Right lobe of liver (tissue), 6 donors: Measurements from ENCODE around the gene SNRPD3. TPM values are rescaled to one million over a fixed set of nuclear protein-coding genes. Genes with fewer than 3 reads are reported as not detected.
"Not testable (repeated sequence)": the region's sequence is repeated elsewhere in the genome, so short reads cannot be mapped to it uniquely, and the experiment has no call there.

Source experiments
- ATAC-seq, 4 donors: fragments of 200-7000 bp; cut with Tn5 transposase; one replicate each; pipeline ENCODE4 v1.9.1; 2020; ENCODE audit warnings: mild to moderate bottlenecking in 4 of 4, moderate library complexity in 4 of 4
- DNase-seq, 3 donors: peaks; one replicate each; pipeline ENCODE4 v3.0.0-alpha.2; 2020
- H3K27ac ChIP-seq, 3 donors: fragments of 200-600 bp; one replicate each; pipeline ENCODE4 v1.8.0; 2022
- H3K27me3 ChIP-seq, 2 donors: fragments of 200-600 bp; one replicate each; pipeline ENCODE4 v1.8.0; 2022
- H3K36me3 ChIP-seq, 4 donors: fragments of 200-600 bp; sonication (generic) in 1 of 4; one replicate each; pipeline versions ENCODE4 v1.5.1 to v1.8.0; 2017 to 2022; ENCODE audit warnings: control low read depth in 1 of 4
- H3K4me1 ChIP-seq, 4 donors: fragments of 200-600 bp; sonication (generic) in 1 of 4; one replicate each; pipeline versions ENCODE4 v1.5.1 to v1.8.0; 2017 to 2022; ENCODE audit warnings: control low read depth in 1 of 4
- H3K4me3 ChIP-seq, 3 donors: fragments of 200-600 bp; one replicate each; pipeline ENCODE4 v1.8.0; 2022
- H3K9me3 ChIP-seq, 4 donors: fragments of 200-600 bp; sonication (generic) in 1 of 4; one replicate each; pipeline versions ENCODE4 v1.5.1 to v1.8.0; 2017 to 2022; ENCODE audit warnings: control low read depth in 1 of 4
- POLR2A ChIP-seq: fragments of 450-650 bp; IDR thresholded peaks from one replicate; pipeline ENCODE4 v1.6.1; 2017; ENCODE audit warnings: antibody characterized with exemption, mild to moderate bottlenecking
- WGBS: methylation state at CpG from one replicate; pipeline ENCODE4 v1.1.6; 2018; ENCODE audit warnings: low coverage, low lambda C conversion rate; ENCODE audit not compliant: insufficient coverage; ENCODE audit errors: missing lambda C conversion rate; 5-methylcytosine and 5-hydroxymethylcytosine counted together
- intact Hi-C, 2 donors: fragments of 100-400 bp; cut with DNase I; formaldehyde crosslinking; loops; one replicate each; pipeline versions ENCODE4 v1.11.2 to v1.14.1; 2022
- total RNA-seq, 6 experiments: library from RNA; depleted of rRNA in 2 of 6; stranded (reverse); fragments of >200 nt in 2 of 6; fragmentation: NEBNext Ultra II Directional in 3 of 6; extraction: Animal tissue kit (Norgen Biotek cat#: 25700) in 3 of 6; gene quantifications; one replicate each; pipeline versions ENCODE4 v1.1.0 to v1.2.4, GENCODE V29; 2016 to 2023
- TF ChIP-seq, protein P1 (sequence below), 4 donors: fragments of 200-600 bp in 3 of 4; fragments of 450-650 bp in 1 of 4; IDR thresholded peaks; one replicate each; pipeline versions ENCODE4 v1.5.1 to v1.8.0; 2016 to 2022; ENCODE audit warnings: antibody characterized with exemption in 4 of 4, mild to moderate bottlenecking in 2 of 4
- donor health status: DM: no; HTN: yes; CAD: no.
- donor health status: DM: no; HTN: no; CAD: no.
- donor health status: DM: no; HTN: no; CAD: no.
- donor health status: DM: no; HTN: yes; CAD: no.
- donor health status: DM: no; HTN: yes; CAD: no.

SNRPD3 gene
- total RNA-seq, 6 experiments from 2014 or later, result 43.3 to 180 (median 53.4) TPM

DNA sequence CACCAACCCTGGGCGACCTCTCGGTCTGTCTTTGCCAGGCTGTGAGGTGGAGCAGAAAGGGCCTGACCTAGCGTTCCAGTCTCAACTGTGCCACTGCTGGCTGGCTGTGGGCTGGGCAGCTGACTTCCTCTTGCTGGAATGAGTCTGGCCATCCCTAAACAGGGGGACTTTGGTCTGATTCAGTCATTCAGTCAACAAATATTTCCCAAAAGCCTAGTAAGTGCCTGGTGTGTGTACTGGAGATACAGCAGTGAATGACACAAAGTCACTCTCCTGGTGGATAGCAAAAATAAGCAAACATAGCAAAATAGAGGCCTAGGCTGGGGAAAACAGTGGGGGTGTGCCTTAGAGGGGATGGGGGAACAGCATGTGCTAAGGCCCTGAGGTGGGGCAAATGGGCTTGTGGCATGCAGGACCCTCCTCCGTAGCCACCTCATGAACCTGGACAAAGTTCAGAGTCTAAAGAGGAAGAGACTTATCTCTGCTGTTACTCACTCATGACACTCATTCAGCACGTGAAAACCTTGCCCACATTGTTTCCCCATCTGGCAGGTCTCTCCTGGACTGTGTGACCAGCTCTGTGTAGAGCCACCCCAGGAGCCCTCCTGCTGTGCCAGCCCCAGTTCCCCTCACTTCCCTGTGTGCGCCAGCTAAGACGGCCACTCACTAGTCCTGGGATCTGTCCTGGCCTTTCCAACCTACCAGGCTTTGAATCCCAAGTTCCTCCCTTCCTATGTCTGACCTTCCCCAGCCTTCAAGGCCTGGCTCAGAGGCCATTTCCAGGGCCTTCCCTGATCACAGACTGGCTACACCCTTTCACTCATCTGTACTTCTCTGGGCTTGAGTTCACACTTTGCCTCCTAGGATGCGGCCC lies 5.5 kb upstream of the SNRPD3 start:
- Histone ChIP-seq H3K27ac (peak overlapping the region; percentile 71 to 96 (median 86)), H3K9me3 (no peaks in the 10 kb centered on the region), H3K4me1 (peaks cover 0 to 67% (median 29%) of the 10 kb centered on the region in 4 donors), H3K27me3 (no peaks in the 10 kb centered on the region), H3K36me3 (peaks cover 0 to 36% (median 26%) of the 10 kb centered on the region in 4 donors), H3K4me3 (no peak overlapping the region)
- intact Hi-C loops, result loop anchor here in 1 of 2 donors (10.0 kb wide), 1 partner anchor 55 kb away; the partner anchor contains the start of gene GGT1
- WGBS, result 7% methylated on average over 4 of the region's 8 CpGs
- DNase-seq, result peak; percentile 89 to 95 (median 94)
- TF ChIP-seq, protein P1, sequence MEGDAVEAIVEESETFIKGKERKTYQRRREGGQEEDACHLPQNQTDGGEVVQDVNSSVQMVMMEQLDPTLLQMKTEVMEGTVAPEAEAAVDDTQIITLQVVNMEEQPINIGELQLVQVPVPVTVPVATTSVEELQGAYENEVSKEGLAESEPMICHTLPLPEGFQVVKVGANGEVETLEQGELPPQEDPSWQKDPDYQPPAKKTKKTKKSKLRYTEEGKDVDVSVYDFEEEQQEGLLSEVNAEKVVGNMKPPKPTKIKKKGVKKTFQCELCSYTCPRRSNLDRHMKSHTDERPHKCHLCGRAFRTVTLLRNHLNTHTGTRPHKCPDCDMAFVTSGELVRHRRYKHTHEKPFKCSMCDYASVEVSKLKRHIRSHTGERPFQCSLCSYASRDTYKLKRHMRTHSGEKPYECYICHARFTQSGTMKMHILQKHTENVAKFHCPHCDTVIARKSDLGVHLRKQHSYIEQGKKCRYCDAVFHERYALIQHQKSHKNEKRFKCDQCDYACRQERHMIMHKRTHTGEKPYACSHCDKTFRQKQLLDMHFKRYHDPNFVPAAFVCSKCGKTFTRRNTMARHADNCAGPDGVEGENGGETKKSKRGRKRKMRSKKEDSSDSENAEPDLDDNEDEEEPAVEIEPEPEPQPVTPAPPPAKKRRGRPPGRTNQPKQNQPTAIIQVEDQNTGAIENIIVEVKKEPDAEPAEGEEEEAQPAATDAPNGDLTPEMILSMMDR (IDR thresholded peaks at IDR 0.05), result no peak
- TF ChIP-seq POLR2A, result peak; percentile 87
- ATAC-seq, result peak; percentile 63 to 71 (median 66)

- Histone ChIP-seq H3K27ac (peak overlapping the region; percentile 52 to 96 (median 86)), H3K27me3 (no peaks in the 10 kb centered on the region), H3K9me3 (no peaks in the 10 kb centered on the region), H3K4me3 (peak overlapping the region in 1 of 3 donors; percentile 1), H3K4me1 (peaks cover 0 to 60% (median 27%) of the 10 kb centered on the region in 4 donors), H3K36me3 (peaks cover 0 to 36% (median 26%) of the 10 kb centered on the region in 4 donors)
- 37% methylated on average over 6 of the region's 6 CpGs for WGBS
- DNase-seq (peak in 1 of 3 donors; percentile 51), ATAC-seq (no peak)
- intact Hi-C loops, result loop anchor here in 1 of 2 donors (10.0 kb wide), 1 partner anchor 54 kb away; the partner anchor contains the start of gene GGT1
- TF ChIP-seq POLR2A, result no peak
- TF ChIP-seq, protein P1 (IDR thresholded peaks at IDR 0.05), result no peak
Measured at GRCh38 chr22:24550902-24551435, 4.8 kb upstream of the SNRPD3 start.

GRCh38 chr22:24552503-24553286 lies 3.1 kb upstream of the SNRPD3 start:
- not testable (repeated sequence) for H3K9me3 ChIP-seq, ATAC-seq, DNase-seq, H3K27me3 ChIP-seq
- intact Hi-C loops, result loop anchor here in 1 of 2 donors (10.0 kb wide), 1 partner anchor 52 kb away; the partner anchor contains the start of gene GGT1
- peaks cover 0 to 61% (median 29%) of the 10 kb centered on the region in 4 donors for H3K4me1 ChIP-seq
- WGBS, result 38% methylated on average over 10 of the region's 10 CpGs
- peak overlapping the region; percentile 4 to 100 (median 94) for H3K4me3 ChIP-seq
- peaks cover 0 to 24% (median 15%) of the 10 kb centered on the region in 4 donors for H3K36me3 ChIP-seq
- H3K27ac ChIP-seq, result peak overlapping the region; percentile 96 to 99 (median 97)

DNA sequence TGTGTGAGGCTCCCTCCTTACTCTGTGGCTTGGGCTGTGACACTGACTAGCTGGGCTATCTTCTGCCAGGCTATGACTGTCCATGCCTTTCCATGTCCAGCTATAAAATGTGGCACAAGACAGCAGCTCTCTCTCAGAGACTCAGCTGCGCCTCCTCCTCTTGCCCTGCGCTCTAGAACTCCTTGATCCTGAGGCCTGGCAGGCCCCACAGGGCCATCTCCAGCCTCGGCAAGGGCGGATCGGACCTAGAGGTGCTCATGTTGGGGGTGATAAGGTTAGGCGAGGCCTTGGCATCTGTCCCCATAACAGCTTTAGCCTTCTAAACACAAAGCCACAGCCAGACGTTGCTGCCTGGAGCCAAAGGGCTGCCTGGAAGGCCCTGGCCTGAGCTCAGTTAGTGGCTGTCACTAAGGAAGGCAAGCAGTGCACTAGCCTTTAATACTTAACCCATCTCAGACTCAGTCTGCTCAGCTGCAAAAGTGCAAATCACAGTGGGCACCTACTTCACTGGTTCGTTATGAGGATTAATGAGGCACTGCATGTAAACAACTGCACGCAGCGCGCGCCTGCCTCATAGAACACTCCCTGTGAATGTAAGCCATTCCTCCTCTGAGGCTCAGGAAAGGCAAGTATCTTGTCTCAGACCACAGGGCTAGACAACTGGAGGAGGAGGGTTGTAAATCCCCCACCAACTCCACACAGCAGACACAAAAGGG lies 2.0 kb upstream of the SNRPD3 start:
- DNase-seq (peak; percentile 43 to 68 (median 64)), ATAC-seq (no peak)
- intact Hi-C loops, result loop anchor here in 1 of 2 donors (10.0 kb wide), 1 partner anchor 51 kb away; the partner anchor contains the start of gene GGT1
- H3K27ac ChIP-seq, result peak overlapping the region; percentile 96 to 99 (median 97)
- peak overlapping the region; percentile 94 to 100 (median 98) for H3K4me3 ChIP-seq
- peaks cover 0 to 61% (median 23%) of the 10 kb centered on the region in 4 donors for H3K4me1 ChIP-seq
- H3K36me3 ChIP-seq, result peaks cover 0 to 24% (median 14%) of the 10 kb centered on the region in 4 donors
- no peaks in the 10 kb centered on the region for H3K27me3 ChIP-seq
- 10% methylated on average over 2 of the region's 12 CpGs for WGBS
- H3K9me3 ChIP-seq, result no peaks in the 10 kb centered on the region
- TF ChIP-seq POLR2A, result no peak
- TF ChIP-seq, protein P1 (IDR thresholded peaks at IDR 0.05), result no peak
